GM12872 (cell line): Measurements from ENCODE around the gene UCN2.

ENCODE experiments used
- CTCF ChIP-seq: IDR thresholded peaks from 3 replicates; pipeline ENCODE4 v1.5.1; 2011; ENCODE audit warnings: low read depth, mild to moderate bottlenecking, low read length, moderate library complexity; ENCODE audit not compliant: insufficient read depth

Gene UCN2

GRCh38 chr3:48563382-48563918 is at the start of gene UCN2:
UCN2 (minus strand) TSS chr3:48563781; CDS start chr3:48563124, 657 bp downstream.
- TF ChIP-seq CTCF, result no peak

- TF ChIP-seq CTCF, result no peak
Measured at GRCh38 chr3:48612309-48612708, 48.7 kb upstream of the UCN2 start.

- peak; percentile 80 for TF ChIP-seq CTCF
Measured at GRCh38 chr3:48609088-48610005, 45.8 kb upstream of the UCN2 start, which contains the start of gene UQCRC1. UQCRC1 (minus strand) TSS chr3:48609646; CDS start chr3:48609620, 26 bp downstream.

GRCh38 chr3:48607519-48607918 is 43.9 kb upstream of the UCN2 start:
- no peak for TF ChIP-seq CTCF

- TF ChIP-seq CTCF, result no peak
Measured at GRCh38 chr3:48601622-48601994, 38.0 kb upstream of the UCN2 start.

GRCh38 chr3:48600711-48601621 is 37.4 kb upstream of the UCN2 start:
- no peak for TF ChIP-seq CTCF

- TF ChIP-seq CTCF, result no peak
Measured at GRCh38 chr3:48599509-48600285, 36.1 kb upstream of the UCN2 start.
